Thymus (tissue), 11 donors: ENCODE results near the gene CHEK1. TPM values are rescaled to one million over a fixed set of nuclear protein-coding genes. Genes with fewer than 3 reads are reported as not detected.
A peak's percentile ranks its signal among the peaks of the same experiment; 100 is the strongest.

Source experiments
- DNase-seq, 9 donors: peaks; one replicate each; pipeline ENCODE4 v3.0.0-alpha.2; 2013; ENCODE audit warnings: low spot score in 9 of 9, low read depth in 6 of 9, missing footprints in 1 of 9
- H3K27ac ChIP-seq, 2 donors: one replicate each; pipeline ENCODE4 v1.5.1; 2013; ENCODE audit warnings: control low read depth in 1 of 2, low read depth in 1 of 2, low read length in 1 of 2, mild to moderate bottlenecking in 1 of 2, moderate library complexity in 1 of 2
- H3K27me3 ChIP-seq, 2 donors: one replicate each; pipeline ENCODE4 v1.5.1; 2013; ENCODE audit warnings: low read length in 1 of 2; ENCODE audit not compliant: control insufficient read depth in 2 of 2, insufficient read depth in 1 of 2
- H3K36me3 ChIP-seq, 2 donors: one replicate each; pipeline ENCODE4 v1.5.1; 2013; ENCODE audit warnings: low read length in 1 of 2, mild to moderate bottlenecking in 1 of 2, moderate library complexity in 1 of 2; ENCODE audit not compliant: control insufficient read depth in 2 of 2, insufficient read depth in 2 of 2
- H3K4me1 ChIP-seq, 2 donors: one replicate each; pipeline ENCODE4 v1.5.1; 2013; ENCODE audit warnings: low read length in 2 of 2; ENCODE audit not compliant: control insufficient read depth in 2 of 2, insufficient read depth in 2 of 2
- H3K4me3 ChIP-seq, 2 donors: one replicate each; pipeline ENCODE4 v1.5.1; 2013; ENCODE audit warnings: low read length in 2 of 2, control low read depth in 1 of 2, mild to moderate bottlenecking in 1 of 2
- H3K9me3 ChIP-seq, 2 donors: one replicate each; pipeline ENCODE4 v1.5.1; 2013; ENCODE audit warnings: low read length in 1 of 2, mild to moderate bottlenecking in 1 of 2; ENCODE audit not compliant: control insufficient read depth in 2 of 2, insufficient read depth in 1 of 2
- WGBS: extraction: QIAGEN DNeasy Blood & Tissue Kit; methylation state at CpG from one replicate; pipeline ENCODE4 v1.1.7; 2013; 5-methylcytosine and 5-hydroxymethylcytosine counted together
- polyA plus RNA-seq: library from polyadenylated mRNA; stranded (reverse); fragments of 200-250 nt; gene quantifications from one replicate; pipeline ENCODE4 v1.2.3, GENCODE V29; 2013
- total RNA-seq: library from RNA; stranded (reverse); fragments of 120-200 nt; gene quantifications from one replicate; pipeline ENCODE4 v1.2.4, GENCODE V29; 2013
- donor health status: healthy.

The CHEK1 gene
- total and polyA plus RNA-seq, 2 donors: 3.8 to 35.5 TPM

GRCh38 chr11:125609545-125609944 lies 15.4 kb upstream of the CHEK1 start:
- H3K4me1 ChIP-seq: no peaks in the 10 kb centered on the region
- DNase-seq: no peak
- no peak overlapping the region for H3K4me3 ChIP-seq
- WGBS: 99% methylated on average over 7 of the region's 7 CpGs
- H3K27me3 ChIP-seq: no peaks in the 10 kb centered on the region
- no peak overlapping the region for H3K27ac ChIP-seq
- no peaks in the 10 kb centered on the region for H3K9me3 ChIP-seq
- peaks cover 55 to 85% of the 10 kb centered on the region in 2 donors for H3K36me3 ChIP-seq

GRCh38 chr11:125618383-125618782 lies 6.6 kb upstream of the CHEK1 start:
- 98% methylated on average over 4 of the region's 4 CpGs for WGBS
- H3K4me3 ChIP-seq: no peak overlapping the region
- no peak for DNase-seq
- H3K27me3 ChIP-seq: no peaks in the 10 kb centered on the region
- peaks cover 45 to 67% of the 10 kb centered on the region in 2 donors for H3K36me3 ChIP-seq
- no peak overlapping the region for H3K27ac ChIP-seq
- no peaks in the 10 kb centered on the region for H3K9me3 ChIP-seq
- no peaks in the 10 kb centered on the region for H3K4me1 ChIP-seq

GRCh38 chr11:125621995-125622394 lies 3.0 kb upstream of the CHEK1 start:
- Histone ChIP-seq H3K27ac (no peak overlapping the region), H3K4me3 (no peak overlapping the region), H3K9me3 (no peaks in the 10 kb centered on the region), H3K36me3 (peaks cover 29 to 41% of the 10 kb centered on the region in 2 donors), H3K27me3 (no peaks in the 10 kb centered on the region), H3K4me1 (peaks cover 9 to 16% of the 10 kb centered on the region in 2 donors)
- no peak for DNase-seq
- WGBS: 96% methylated on average over 2 of the region's 2 CpGs

GRCh38 chr11:125623064-125623463 lies 1.9 kb upstream of the CHEK1 start:
- DNase-seq: no peak
- no peak overlapping the region for H3K4me3 ChIP-seq
- H3K4me1 ChIP-seq: peaks cover 9 to 16% of the 10 kb centered on the region in 2 donors
- no peak overlapping the region for H3K27ac ChIP-seq
- H3K36me3 ChIP-seq: peaks cover 29 to 35% of the 10 kb centered on the region in 2 donors
- WGBS: 100% methylated on average over 1 of the region's 1 CpG
- no peaks in the 10 kb centered on the region for H3K27me3 ChIP-seq
- no peaks in the 10 kb centered on the region for H3K9me3 ChIP-seq

- 2% methylated on average over 20 of the region's 20 CpGs for WGBS
- H3K4me3 ChIP-seq: peak overlapping the region; percentile 56 to 59
- DNase-seq: peak in 1 of 9 donors; percentile 52
- no peaks in the 10 kb centered on the region for H3K9me3 ChIP-seq
- peak overlapping the region; percentile 96 to 97 for H3K27ac ChIP-seq
- no peaks in the 10 kb centered on the region for H3K27me3 ChIP-seq
- peaks cover 12 to 21% of the 10 kb centered on the region in 2 donors for H3K36me3 ChIP-seq
- peaks cover 9 to 16% of the 10 kb centered on the region in 2 donors for H3K4me1 ChIP-seq
Observed at GRCh38 chr11:125625225-125625629, 264 bp downstream of the CHEK1 start.

- H3K36me3 ChIP-seq: peaks cover 8 to 19% of the 10 kb centered on the region in 2 donors
- peak; percentile 61 to 93 (median 80) for DNase-seq
- H3K9me3 ChIP-seq: no peaks in the 10 kb centered on the region
- no peaks in the 10 kb centered on the region for H3K27me3 ChIP-seq
- peak overlapping the region; percentile 96 to 97 for H3K27ac ChIP-seq
- peaks cover 9 to 16% of the 10 kb centered on the region in 2 donors for H3K4me1 ChIP-seq
- H3K4me3 ChIP-seq: peak overlapping the region; percentile 56 to 59
- under 1% methylated on average over 51 of the region's 51 CpGs for WGBS
Observed at GRCh38 chr11:125625630-125626287, 796 bp downstream of the CHEK1 start.

- under 1% methylated on average over 18 of the region's 18 CpGs for WGBS
- H3K27me3 ChIP-seq: no peaks in the 10 kb centered on the region
- H3K4me3 ChIP-seq: peak overlapping the region; percentile 56 to 59
- peaks cover 9 to 16% of the 10 kb centered on the region in 2 donors for H3K4me1 ChIP-seq
- H3K9me3 ChIP-seq: no peaks in the 10 kb centered on the region
- DNase-seq: peak in 6 of 9 donors; percentile 8 to 63 (median 22)
- H3K36me3 ChIP-seq: peaks cover 3 to 12% of the 10 kb centered on the region in 2 donors
- H3K27ac ChIP-seq: peak overlapping the region; percentile 54 to 97
Observed at GRCh38 chr11:125626288-125626950, 1.5 kb downstream of the CHEK1 start.

GRCh38 chr11:125627236-125627910 lies 2.4 kb downstream of the CHEK1 start:
- Histone ChIP-seq H3K9me3 (no peaks in the 10 kb centered on the region), H3K27me3 (no peaks in the 10 kb centered on the region), H3K36me3 (peaks cover 3 to 10% of the 10 kb centered on the region in 2 donors), H3K4me3 (no peak overlapping the region), H3K27ac (no peak overlapping the region), H3K4me1 (peaks cover 9 to 16% of the 10 kb centered on the region in 2 donors)
- 80% methylated on average over 7 of the region's 7 CpGs for WGBS
- no peak for DNase-seq

- WGBS: 96% methylated on average over 3 of the region's 3 CpGs
- H3K9me3 ChIP-seq: no peaks in the 10 kb centered on the region
- no peak overlapping the region for H3K27ac ChIP-seq
- H3K4me1 ChIP-seq: no peaks in the 10 kb centered on the region
- no peak for DNase-seq
- H3K4me3 ChIP-seq: no peak overlapping the region
- H3K27me3 ChIP-seq: no peaks in the 10 kb centered on the region
- H3K36me3 ChIP-seq: peaks cover 5 to 45% of the 10 kb centered on the region in 2 donors
Observed at GRCh38 chr11:125637840-125638239, 12.9 kb downstream of the CHEK1 start.
